ENCODE data around the gene NIN. TPM values are rescaled to one million over a fixed set of nuclear protein-coding genes. Genes with fewer than 3 reads are reported as not detected.

Gene NIN
- total RNA-seq, 1 experiment from 2014 or later: 36.5 TPM

DNA sequence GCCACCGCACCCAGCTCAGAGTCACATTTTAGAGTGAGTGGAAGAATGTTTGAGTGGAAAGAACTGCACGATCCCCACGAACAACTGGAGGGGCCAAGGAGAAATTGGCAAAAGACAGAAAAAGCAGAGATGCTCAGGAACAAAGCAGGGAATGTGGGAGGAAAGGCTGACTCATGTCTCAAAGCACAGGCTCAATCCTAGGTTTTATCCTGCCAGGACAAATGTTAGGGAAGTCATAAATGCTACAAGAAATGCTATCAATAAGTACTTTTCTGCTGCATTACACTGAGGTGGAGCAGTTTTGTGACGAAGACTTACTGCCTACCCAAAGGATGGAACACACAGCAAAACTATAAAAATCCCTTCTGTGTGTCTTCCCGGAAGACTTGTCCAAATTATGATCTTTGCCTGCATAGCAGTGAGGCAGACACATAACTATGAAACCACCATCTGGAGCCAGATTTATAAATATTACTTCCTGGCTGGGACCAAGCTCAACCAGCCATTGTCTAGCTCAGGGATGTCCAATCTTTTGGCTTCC is 26.7 kb downstream of the NIN start:
- Histone ChIP-seq H3K36me3 (ENCODE audit: low read depth) (no peaks in the 10 kb centered on the region), H3K4me3 (no peak overlapping the region), H3K9me3 (ENCODE audit: insufficient read depth, low read depth) (no peaks in the 10 kb centered on the region), H3K4me2 (no peak overlapping the region), H3K9me2 (ENCODE audit: insufficient read depth) (no peaks in the 10 kb centered on the region), H2AFZ (no peak overlapping the region), H4K20me1 (ENCODE audit: insufficient read depth) (no peaks in the 10 kb centered on the region), H3K79me2 (ENCODE audit: low read depth) (no peaks in the 10 kb centered on the region), H3F3A (ENCODE audit: insufficient read depth, low read depth) (no peaks in the 10 kb centered on the region), H3K4me1 (replicated peaks; ENCODE audit: insufficient read depth) (no peaks in the 10 kb centered on the region; the same call in 1 of the 2 replicates), H3K27me3 (ENCODE audit: insufficient read depth, low read depth) (no peaks in the 10 kb centered on the region), H3K27ac (no peak overlapping the region)
- BruUV-seq (replicated peaks): no TSS peak
- TF ChIP-seq CTCF (conservative IDR thresholded peaks at IDR 0.05) (no peak), EZH2 (IDR thresholded peaks at IDR 0.05; ENCODE audit: low read depth) (no peak)
- DNase-seq: no peak
- ChIA-PET CTCF (no interaction called here), POLR2A (ENCODE audit: unreplicated experiment) (interaction anchor here (0.6 kb wide), 1 partner anchor 292 kb away, joined by 9 read pairs; no protein-coding TSS in a partner anchor)
- intact Hi-C loops (cut with micrococcal nuclease; ENCODE audit: unreplicated experiment): no loop called here

GRCh38 chr14:50801706-50802105 is 29.3 kb downstream of the NIN start:
- intact Hi-C loops (cut with micrococcal nuclease; ENCODE audit: unreplicated experiment): no loop called here
- POLR2A ChIA-PET (ENCODE audit: unreplicated experiment): interaction anchor here (0.7 kb wide), 1 partner anchor 31 kb away, joined by 3 read pairs; no protein-coding TSS in a partner anchor
- CTCF ChIA-PET: no interaction called here

GRCh38 chr14:50800032-50800431 is 30.9 kb downstream of the NIN start:
- CTCF ChIA-PET: no interaction called here
- intact Hi-C loops (cut with micrococcal nuclease; ENCODE audit: unreplicated experiment): no loop called here

More at GRCh38 chr14:50801706-50802105, 29.3 kb downstream of the NIN start:
- no TSS peak for BruUV-seq (replicated peaks)
- Histone ChIP-seq H3K9me3 (ENCODE audit: insufficient read depth, low read depth) (no peaks in the 10 kb centered on the region), H4K20me1 (ENCODE audit: insufficient read depth) (no peaks in the 10 kb centered on the region), H3K27me3 (ENCODE audit: insufficient read depth, low read depth) (no peaks in the 10 kb centered on the region), H2AFZ (no peak overlapping the region), H3K4me2 (no peak overlapping the region), H3K79me2 (ENCODE audit: low read depth) (no peaks in the 10 kb centered on the region), H3K4me1 (replicated peaks; ENCODE audit: insufficient read depth) (no peaks in the 10 kb centered on the region; the same call in 1 of the 2 replicates), H3K4me3 (no peak overlapping the region), H3K27ac (no peak overlapping the region), H3K9me2 (ENCODE audit: insufficient read depth) (no peaks in the 10 kb centered on the region), H3F3A (ENCODE audit: insufficient read depth, low read depth) (no peaks in the 10 kb centered on the region), H3K36me3 (ENCODE audit: low read depth) (no peaks in the 10 kb centered on the region)
- TF ChIP-seq CTCF (conservative IDR thresholded peaks at IDR 0.05): no peak
- no peak for TF ChIP-seq EZH2 (IDR thresholded peaks at IDR 0.05; ENCODE audit: low read depth)
- DNase-seq: no peak

More at GRCh38 chr14:50800032-50800431, 30.9 kb downstream of the NIN start:
- Histone ChIP-seq H3K27ac (no peak overlapping the region), H2AFZ (no peak overlapping the region), H3K9me3 (ENCODE audit: insufficient read depth, low read depth) (no peaks in the 10 kb centered on the region), H4K20me1 (ENCODE audit: insufficient read depth) (no peaks in the 10 kb centered on the region), H3K9me2 (ENCODE audit: insufficient read depth) (no peaks in the 10 kb centered on the region), H3K79me2 (ENCODE audit: low read depth) (no peaks in the 10 kb centered on the region), H3F3A (ENCODE audit: insufficient read depth, low read depth) (no peaks in the 10 kb centered on the region), H3K4me2 (no peak overlapping the region), H3K27me3 (ENCODE audit: insufficient read depth, low read depth) (no peaks in the 10 kb centered on the region), H3K4me3 (no peak overlapping the region), H3K36me3 (ENCODE audit: low read depth) (no peaks in the 10 kb centered on the region), H3K4me1 (replicated peaks; ENCODE audit: insufficient read depth) (no peaks in the 10 kb centered on the region; the same call in 1 of the 2 replicates)
- POLR2A ChIA-PET (ENCODE audit: unreplicated experiment): no interaction called here
- no peak for TF ChIP-seq EZH2 (IDR thresholded peaks at IDR 0.05; ENCODE audit: low read depth)
- TF ChIP-seq CTCF (conservative IDR thresholded peaks at IDR 0.05): no peak
- no TSS peak for BruUV-seq (replicated peaks)
- peak in 1 of 2 experiments; percentile 35 for DNase-seq
